ACC112 (cell line): ENCODE measurements around the gene ATP6V0A4.
"Not testable (repeated sequence)": the region's sequence is repeated elsewhere in the genome, so short reads cannot be mapped to it uniquely, and the experiment has no call there.

Experiments
- H2AFZ ChIP-seq: fragments of 200-600 bp; sonication (generic); one replicate; pipeline ENCODE4 v1.6.0; 2017; ENCODE audit warnings: antibody characterized with exemption, low read length; ENCODE audit not compliant: unreplicated experiment
- H3K27ac ChIP-seq: fragments of 200-600 bp; sonication (generic); 2 replicates; pipeline ENCODE4 v1.5.1; 2014; ENCODE audit warnings: low read depth, mild to moderate bottlenecking, antibody characterized with exemption, low read length, moderate library complexity
- H3K27me3 ChIP-seq: fragments of 200-600 bp; sonication (generic); 2 replicates; pipeline ENCODE4 v1.6.1; 2014; ENCODE audit warnings: mild to moderate bottlenecking, antibody characterized with exemption, low read length, moderate library complexity, mixed read lengths; ENCODE audit not compliant: insufficient read depth
- H3K36me3 ChIP-seq: fragments of 200-600 bp; sonication (generic); 2 replicates; pipeline ENCODE4 v1.6.1; 2016; ENCODE audit warnings: mild to moderate bottlenecking, antibody characterized with exemption, low read length, moderate library complexity, mixed read lengths; ENCODE audit not compliant: insufficient read depth
- H3K4me1 ChIP-seq: fragments of 200-600 bp; sonication (generic); one replicate; pipeline ENCODE4 v1.6.1; 2016; ENCODE audit warnings: low read length, mixed read lengths; ENCODE audit not compliant: insufficient read depth, unreplicated experiment, control insufficient read depth
- H3K4me3 ChIP-seq: fragments of 200-600 bp; sonication (generic); 2 replicates; pipeline ENCODE4 v1.5.1; 2014; ENCODE audit warnings: mild to moderate bottlenecking, low read depth, low read length
- H3K79me2 ChIP-seq: fragments of 200-600 bp; sonication (generic); one replicate; pipeline ENCODE4 v1.6.0; 2016; ENCODE audit warnings: low read length; ENCODE audit not compliant: control insufficient read depth, unreplicated experiment, insufficient read depth

ATP6V0A4 gene

GRCh38 chr7:138735399-138735798 is 62.6 kb downstream of the ATP6V0A4 start:
- Histone ChIP-seq H3K27ac (no peak overlapping the region), H3K27me3 (0 out of 2 replicates have a peak, but pooled peaks cover 6% of the 10 kb centered on the region), H3K79me2 (no peaks in the 10 kb centered on the region), H3K36me3 (no peaks in the 10 kb centered on the region), H3K4me3 (no peak overlapping the region), H3K4me1 (no peaks in the 10 kb centered on the region), H2AFZ (no peak overlapping the region)

GRCh38 chr7:138731733-138732132 is 66.3 kb downstream of the ATP6V0A4 start:
- H3K36me3 ChIP-seq, H3K79me2 ChIP-seq, H3K27me3 ChIP-seq, H3K27ac ChIP-seq, H2AFZ ChIP-seq, H3K4me3 ChIP-seq, H3K4me1 ChIP-seq: not testable (repeated sequence)

GRCh38 chr7:138729444-138729843 is 68.6 kb downstream of the ATP6V0A4 start:
- H3K27me3 ChIP-seq, result 0 out of 2 replicates have a peak, but pooled peaks cover 6% of the 10 kb centered on the region
- H3K4me1 ChIP-seq, result no peaks in the 10 kb centered on the region
- no peak overlapping the region for H3K4me3 ChIP-seq
- no peak overlapping the region for H2AFZ ChIP-seq
- H3K36me3 ChIP-seq, result no peaks in the 10 kb centered on the region
- H3K79me2 ChIP-seq, result no peaks in the 10 kb centered on the region
- H3K27ac ChIP-seq, result no peak overlapping the region

- Histone ChIP-seq H3K4me3 (no peak overlapping the region), H2AFZ (no peak overlapping the region), H3K27me3 (no peaks in the 10 kb centered on the region), H3K4me1 (no peaks in the 10 kb centered on the region), H3K36me3 (no peaks in the 10 kb centered on the region), H3K27ac (no peak overlapping the region), H3K79me2 (no peaks in the 10 kb centered on the region)
Observed at GRCh38 chr7:138727336-138728099, 70.5 kb downstream of the ATP6V0A4 start.

GRCh38 chr7:138726288-138726687 is 71.7 kb downstream of the ATP6V0A4 start:
- Histone ChIP-seq H3K27ac (no peak overlapping the region), H3K4me3 (no peak overlapping the region), H3K36me3 (no peaks in the 10 kb centered on the region), H3K27me3 (no peaks in the 10 kb centered on the region), H3K4me1 (no peaks in the 10 kb centered on the region), H2AFZ (no peak overlapping the region), H3K79me2 (no peaks in the 10 kb centered on the region)

- H3K4me3 ChIP-seq, result peak overlapping the region; percentile 29; the same call in 1 of the 2 replicates
- H3K4me1 ChIP-seq, result peaks cover 6% of the 10 kb centered on the region
- peaks cover 9% of the 10 kb centered on the region for H3K27me3 ChIP-seq
- no peaks in the 10 kb centered on the region for H3K79me2 ChIP-seq
- H3K27ac ChIP-seq, result no peak overlapping the region
- peak overlapping the region; percentile 6 for H2AFZ ChIP-seq
- H3K36me3 ChIP-seq, result no peaks in the 10 kb centered on the region
Observed at GRCh38 chr7:138720286-138720685, 77.7 kb downstream of the ATP6V0A4 start.

DNA sequence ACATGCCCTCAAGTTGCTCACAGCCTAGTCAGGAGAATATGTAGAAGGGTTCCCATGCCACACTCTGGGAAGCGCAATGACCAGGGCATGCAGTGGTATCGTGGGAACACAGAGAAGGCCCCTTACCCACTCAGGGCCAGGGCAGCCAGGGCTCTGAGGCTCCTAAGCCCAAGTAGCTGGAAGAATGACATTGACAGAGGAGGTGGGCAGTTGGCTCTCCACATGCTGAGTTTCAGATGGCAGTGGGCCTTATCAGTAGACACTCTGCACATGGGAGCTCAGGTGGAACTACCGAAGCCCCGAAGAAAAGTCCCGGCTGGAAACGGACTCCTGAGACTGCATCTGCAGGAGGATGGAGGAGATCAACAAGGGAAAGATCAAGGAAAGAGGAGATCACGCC is 81.1 kb downstream of the ATP6V0A4 start:
- H3K27me3 ChIP-seq, result peaks cover 18% of the 10 kb centered on the region

DNA sequence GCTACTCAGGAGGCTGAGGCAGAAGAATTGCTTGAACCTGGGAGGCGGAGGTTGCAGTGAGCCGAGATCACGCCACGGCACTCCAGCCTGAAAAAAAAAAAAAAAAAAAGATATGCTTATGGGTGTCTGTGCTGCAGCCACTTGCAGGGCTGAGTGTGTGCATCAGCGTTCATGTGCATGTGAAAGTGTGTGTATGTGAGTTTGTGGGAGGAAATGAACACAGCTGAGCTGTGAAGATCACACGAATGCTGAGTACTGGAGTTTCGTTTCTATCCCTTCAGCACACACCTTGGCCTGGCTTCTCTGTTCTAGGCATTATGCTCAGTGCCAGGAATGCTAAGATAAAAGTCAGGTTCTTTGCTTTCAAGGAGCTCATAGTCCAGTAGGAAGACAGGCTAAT is 84.8 kb downstream of the ATP6V0A4 start:
- H2AFZ ChIP-seq, result no peak overlapping the region
- H3K27me3 ChIP-seq, result peaks cover 18% of the 10 kb centered on the region
- H3K36me3 ChIP-seq, result no peaks in the 10 kb centered on the region
- H3K4me3 ChIP-seq, result no peak overlapping the region
- no peaks in the 10 kb centered on the region for H3K79me2 ChIP-seq
- H3K4me1 ChIP-seq, result no peaks in the 10 kb centered on the region
- H3K27ac ChIP-seq, result no peak overlapping the region

More for the DNA sequence above, 81.1 kb downstream of the ATP6V0A4 start:
- H3K79me2 ChIP-seq, result no peaks in the 10 kb centered on the region
- no peaks in the 10 kb centered on the region for H3K36me3 ChIP-seq
- peaks cover 6% of the 10 kb centered on the region for H3K4me1 ChIP-seq
- H2AFZ ChIP-seq, result no peak overlapping the region
- no peak overlapping the region for H3K27ac ChIP-seq
- H3K4me3 ChIP-seq, result no peak overlapping the region

DNA sequence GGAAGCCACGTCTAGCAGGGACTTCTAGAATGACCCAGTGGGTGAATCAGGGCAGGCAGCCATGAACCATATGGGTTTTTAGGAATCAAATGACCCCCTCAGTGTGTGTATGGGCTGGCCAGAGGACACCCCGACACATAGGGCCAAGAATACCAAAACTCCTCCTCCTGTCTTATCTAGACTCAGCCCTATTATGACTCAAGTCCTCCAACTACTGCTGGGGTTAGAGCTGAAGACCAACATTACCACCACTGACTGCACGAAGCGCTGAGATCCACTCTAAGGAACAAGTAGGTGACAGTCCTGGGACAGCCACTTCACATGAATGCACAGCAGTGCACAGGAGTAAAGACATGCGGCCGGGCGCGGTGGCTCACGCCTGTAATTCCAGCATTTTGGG is 85.3 kb downstream of the ATP6V0A4 start:
- Histone ChIP-seq H3K27me3 (peaks cover 18% of the 10 kb centered on the region), H3K36me3 (no peaks in the 10 kb centered on the region), H2AFZ (no peak overlapping the region), H3K4me1 (no peaks in the 10 kb centered on the region), H3K4me3 (no peak overlapping the region), H3K27ac (no peak overlapping the region), H3K79me2 (no peaks in the 10 kb centered on the region)

- H3K4me1 ChIP-seq, result no peaks in the 10 kb centered on the region
- H3K4me3 ChIP-seq, result no peak overlapping the region
- H3K27ac ChIP-seq, result no peak overlapping the region
- H3K79me2 ChIP-seq, result no peaks in the 10 kb centered on the region
- peaks cover 13% of the 10 kb centered on the region for H3K27me3 ChIP-seq
- H2AFZ ChIP-seq, result no peak overlapping the region
- no peaks in the 10 kb centered on the region for H3K36me3 ChIP-seq
Observed at GRCh38 chr7:138710536-138711385, 87.2 kb downstream of the ATP6V0A4 start.
